KOPT-K1 (cell line): ENCODE data around the gene OCIAD1.
"Not testable (repeated sequence)": the region's sequence is repeated elsewhere in the genome, so short reads cannot be mapped to it uniquely, and the experiment has no call there.

ENCODE experiments used
- H3K27ac ChIP-seq: fragments of 200-600 bp; sonication (generic); 2 replicates; pipeline ENCODE4 v1.5.1; 2016; ENCODE audit warnings: antibody characterized with exemption, mild to moderate bottlenecking, low read depth, low read length; ENCODE audit not compliant: poor library complexity, severe bottlenecking
- H3K36me3 ChIP-seq: fragments of 200-600 bp; sonication (generic); 2 replicates; pipeline ENCODE4 v1.5.1; 2017; ENCODE audit warnings: antibody characterized with exemption, mild to moderate bottlenecking, low read length, moderate library complexity; ENCODE audit not compliant: insufficient read depth
- H3K9me3 ChIP-seq: fragments of 200-600 bp; sonication (generic); 2 replicates; pipeline ENCODE4 v1.5.1; 2017; ENCODE audit warnings: antibody characterized with exemption, low read length, mild to moderate bottlenecking; ENCODE audit not compliant: insufficient read depth, poor library complexity, severe bottlenecking

Gene OCIAD1, protein sequence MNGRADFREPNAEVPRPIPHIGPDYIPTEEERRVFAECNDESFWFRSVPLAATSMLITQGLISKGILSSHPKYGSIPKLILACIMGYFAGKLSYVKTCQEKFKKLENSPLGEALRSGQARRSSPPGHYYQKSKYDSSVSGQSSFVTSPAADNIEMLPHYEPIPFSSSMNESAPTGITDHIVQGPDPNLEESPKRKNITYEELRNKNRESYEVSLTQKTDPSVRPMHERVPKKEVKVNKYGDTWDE

DNA sequence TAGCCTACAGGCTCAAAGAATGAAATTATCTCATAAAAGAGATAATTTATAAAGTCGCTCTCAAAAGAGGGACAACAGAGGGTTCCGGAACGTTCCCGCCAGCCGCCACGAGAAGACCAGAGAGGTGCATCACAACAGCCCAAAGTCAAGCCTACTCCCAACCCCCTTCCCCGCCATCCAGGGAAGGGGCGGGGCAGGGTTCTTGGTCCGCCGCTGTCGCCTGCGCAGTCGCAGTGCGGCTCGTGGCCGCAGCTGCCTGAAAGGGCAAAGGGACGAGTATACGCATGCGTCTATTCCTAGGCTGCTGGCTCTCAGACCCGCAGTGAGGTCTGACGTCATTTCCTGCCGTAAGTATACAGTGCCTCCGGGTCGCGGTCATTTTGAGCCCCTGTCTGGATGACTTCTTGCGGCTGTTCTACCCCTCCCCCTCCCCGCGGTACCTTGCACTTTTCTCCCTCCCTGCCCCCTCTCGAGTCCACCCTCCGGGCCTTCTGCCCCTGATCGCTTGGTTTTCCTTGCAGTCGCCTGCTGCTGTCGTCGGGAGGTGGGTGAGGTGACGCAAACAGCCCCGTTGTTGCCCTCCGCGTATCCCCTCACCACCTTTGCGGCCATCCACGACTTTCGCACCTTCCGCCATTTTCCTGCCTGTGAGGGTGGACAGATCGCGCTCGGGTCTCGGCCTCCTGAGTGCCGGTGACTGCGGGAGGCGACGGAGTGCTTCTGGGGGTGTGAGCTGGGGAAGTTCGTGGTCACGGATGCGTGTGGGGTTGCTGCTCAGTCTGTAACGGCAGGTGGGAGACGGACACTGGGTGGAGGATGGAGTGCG lies at the start of gene OCIAD1:
Gene OCIAD1 (plus strand): TSS at position 383 of the 826 bp plus-strand sequence. CDS start 1,537 bp downstream, outside the sequence.
- H3K27ac ChIP-seq, result peak within 1 kb of the TSS; percentile 98
- peaks cover 33% of the 10 kb centered on the region for H3K36me3 ChIP-seq
- no peaks in the 10 kb centered on the region for H3K9me3 ChIP-seq

GRCh38 chr4:48781968-48782367 lies 48.9 kb upstream of the OCIAD1 start:
- H3K9me3 ChIP-seq, result no peaks in the 10 kb centered on the region
- no peak overlapping the region for H3K27ac ChIP-seq
- H3K36me3 ChIP-seq, result no peaks in the 10 kb centered on the region

DNA sequence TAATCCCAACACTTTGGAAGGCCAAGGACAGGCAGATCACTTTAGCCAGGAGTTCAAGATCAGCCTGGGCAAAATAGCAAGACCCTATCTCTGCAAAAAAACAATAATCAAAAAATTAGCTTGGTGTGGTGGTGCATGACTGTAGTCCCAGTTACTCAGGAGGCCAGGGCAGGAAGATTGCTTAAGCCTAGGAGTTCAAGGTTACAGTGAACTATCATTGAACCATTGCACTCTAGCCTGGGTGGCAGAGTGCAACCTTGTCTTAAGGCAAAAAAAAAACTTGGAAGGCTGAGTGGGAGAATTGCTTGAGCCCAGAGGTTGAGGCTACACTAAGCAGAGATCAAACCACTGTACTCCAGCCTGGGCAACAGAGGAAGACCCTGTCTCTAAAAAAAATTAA lies 45.6 kb upstream of the OCIAD1 start:
- Histone ChIP-seq H3K9me3 (no peaks in the 10 kb centered on the region), H3K27ac (no peak overlapping the region), H3K36me3 (no peaks in the 10 kb centered on the region)

GRCh38 chr4:48786549-48786948 lies 44.3 kb upstream of the OCIAD1 start:
- Histone ChIP-seq H3K9me3 (no peaks in the 10 kb centered on the region), H3K27ac (no peak overlapping the region), H3K36me3 (no peaks in the 10 kb centered on the region)

GRCh38 chr4:48787056-48787455 lies 43.8 kb upstream of the OCIAD1 start:
- H3K9me3 ChIP-seq, result no peaks in the 10 kb centered on the region
- no peak overlapping the region for H3K27ac ChIP-seq

GRCh38 chr4:48790561-48790960 lies 40.3 kb upstream of the OCIAD1 start:
- Histone ChIP-seq H3K27ac (no peak overlapping the region), H3K36me3 (no peaks in the 10 kb centered on the region), H3K9me3 (no peaks in the 10 kb centered on the region)

More at GRCh38 chr4:48787056-48787455, 43.8 kb upstream of the OCIAD1 start:
- H3K36me3 ChIP-seq, result no peaks in the 10 kb centered on the region

GRCh38 chr4:48791313-48791712 lies 39.6 kb upstream of the OCIAD1 start:
- Histone ChIP-seq H3K27ac (no peak overlapping the region), H3K36me3 (no peaks in the 10 kb centered on the region), H3K9me3 (no peaks in the 10 kb centered on the region)

- H3K9me3 ChIP-seq, result no peaks in the 10 kb centered on the region
- H3K36me3 ChIP-seq, result no peaks in the 10 kb centered on the region
- H3K27ac ChIP-seq, result no peak overlapping the region
These were observed 38.4 kb upstream of the OCIAD1 start for GRCh38 chr4:48792348-48793006.

DNA sequence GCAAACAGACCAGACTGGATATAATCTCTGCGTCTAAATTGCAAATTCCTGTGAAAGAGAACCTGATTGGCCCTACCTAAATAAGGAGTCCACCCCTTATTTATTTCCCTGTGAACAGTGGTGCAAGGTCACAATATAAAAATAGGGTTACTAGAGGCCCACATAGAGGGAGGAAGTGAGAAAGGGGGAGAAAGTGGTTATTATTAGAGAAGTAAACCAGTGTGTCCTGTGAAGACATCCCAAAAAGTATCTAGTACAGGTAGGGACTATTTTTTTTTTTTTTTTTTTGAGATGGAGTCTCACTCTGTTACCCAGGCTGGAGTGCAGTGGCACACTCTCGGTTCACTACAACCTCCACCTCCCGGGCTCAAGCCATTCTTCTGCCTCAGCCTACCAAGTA lies 35.8 kb upstream of the OCIAD1 start:
- Histone ChIP-seq H3K27ac (no peak overlapping the region), H3K9me3 (no peaks in the 10 kb centered on the region), H3K36me3 (no peaks in the 10 kb centered on the region)

- no peaks in the 10 kb centered on the region for H3K36me3 ChIP-seq
- no peak overlapping the region for H3K27ac ChIP-seq
- no peaks in the 10 kb centered on the region for H3K9me3 ChIP-seq
These were observed 34.5 kb upstream of the OCIAD1 start for GRCh38 chr4:48796191-48796926.

GRCh38 chr4:48796927-48797679 lies 33.8 kb upstream of the OCIAD1 start:
- Histone ChIP-seq H3K36me3 (no peaks in the 10 kb centered on the region), H3K27ac (no peak overlapping the region), H3K9me3 (no peaks in the 10 kb centered on the region)

GRCh38 chr4:48798117-48798516 lies 32.8 kb upstream of the OCIAD1 start:
- H3K27ac ChIP-seq, result no peak overlapping the region
- no peaks in the 10 kb centered on the region for H3K36me3 ChIP-seq
- no peaks in the 10 kb centered on the region for H3K9me3 ChIP-seq

- no peaks in the 10 kb centered on the region for H3K36me3 ChIP-seq
- H3K27ac ChIP-seq, result no peak overlapping the region
- no peaks in the 10 kb centered on the region for H3K9me3 ChIP-seq
These were observed 31.7 kb upstream of the OCIAD1 start for GRCh38 chr4:48799157-48799556.

DNA sequence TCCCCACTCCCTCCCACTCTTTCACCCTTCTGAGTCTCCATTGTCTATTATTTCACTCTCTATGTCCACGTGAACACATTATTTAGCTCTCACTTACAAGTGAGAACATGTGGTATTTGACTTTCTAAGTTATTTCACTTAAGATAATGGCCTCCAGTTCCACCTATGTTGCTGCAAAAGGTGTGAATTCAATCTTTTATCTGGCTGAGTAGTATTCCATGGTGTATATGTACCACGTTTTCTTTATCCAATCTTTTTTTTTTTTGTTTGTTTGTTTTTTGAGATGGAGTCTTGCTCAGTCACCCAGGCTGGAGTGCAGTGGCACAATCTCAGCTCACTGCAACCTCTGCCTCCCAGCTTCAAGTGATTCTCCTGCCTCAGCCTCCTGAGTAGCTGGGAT lies 30.7 kb upstream of the OCIAD1 start:
- not testable (repeated sequence) for H3K27ac ChIP-seq, H3K9me3 ChIP-seq, H3K36me3 ChIP-seq
